ENCODE results near the gene PKNOX2.

DNA sequence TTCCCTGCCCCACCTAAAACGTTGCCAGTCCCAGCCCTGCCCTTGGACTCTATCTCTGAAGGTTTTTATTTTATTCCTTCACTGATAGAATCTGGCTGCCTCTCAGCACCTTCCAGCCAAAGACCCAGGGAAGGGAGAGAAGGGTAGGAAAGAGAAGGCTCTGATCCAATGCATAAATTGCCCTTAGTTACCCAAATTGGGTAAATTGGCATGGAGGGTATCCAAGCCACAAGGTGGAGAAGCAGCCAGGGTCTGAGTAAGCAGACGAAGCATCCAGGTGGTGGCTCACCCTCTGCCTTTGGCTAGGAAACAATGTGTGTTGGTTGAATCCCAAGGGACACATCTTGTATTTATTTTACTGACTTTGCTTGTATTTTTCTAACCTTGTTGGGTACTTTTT lies 242.5 kb downstream of the PKNOX2 start:
- TF ChIP-seq, protein P1, sequence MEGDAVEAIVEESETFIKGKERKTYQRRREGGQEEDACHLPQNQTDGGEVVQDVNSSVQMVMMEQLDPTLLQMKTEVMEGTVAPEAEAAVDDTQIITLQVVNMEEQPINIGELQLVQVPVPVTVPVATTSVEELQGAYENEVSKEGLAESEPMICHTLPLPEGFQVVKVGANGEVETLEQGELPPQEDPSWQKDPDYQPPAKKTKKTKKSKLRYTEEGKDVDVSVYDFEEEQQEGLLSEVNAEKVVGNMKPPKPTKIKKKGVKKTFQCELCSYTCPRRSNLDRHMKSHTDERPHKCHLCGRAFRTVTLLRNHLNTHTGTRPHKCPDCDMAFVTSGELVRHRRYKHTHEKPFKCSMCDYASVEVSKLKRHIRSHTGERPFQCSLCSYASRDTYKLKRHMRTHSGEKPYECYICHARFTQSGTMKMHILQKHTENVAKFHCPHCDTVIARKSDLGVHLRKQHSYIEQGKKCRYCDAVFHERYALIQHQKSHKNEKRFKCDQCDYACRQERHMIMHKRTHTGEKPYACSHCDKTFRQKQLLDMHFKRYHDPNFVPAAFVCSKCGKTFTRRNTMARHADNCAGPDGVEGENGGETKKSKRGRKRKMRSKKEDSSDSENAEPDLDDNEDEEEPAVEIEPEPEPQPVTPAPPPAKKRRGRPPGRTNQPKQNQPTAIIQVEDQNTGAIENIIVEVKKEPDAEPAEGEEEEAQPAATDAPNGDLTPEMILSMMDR (IDR thresholded peaks at IDR 0.05), result no peak
- TF ChIP-seq POLR2A (IDR thresholded peaks at IDR 0.05), result no peak

Measured in lower leg skin (tissue), 3 donors.